Tongue (tissue), 2 donors: ENCODE data around the gene UGT1A6. TPM values are rescaled to one million over a fixed set of nuclear protein-coding genes. Genes with fewer than 3 reads are reported as not detected.

Source experiments
- DNase-seq: peaks from one replicate; pipeline ENCODE4 v3.0.0-alpha.2; 2015
- total RNA-seq: library from RNA; depleted of rRNA; stranded (reverse); fragments of >200 nt; gene quantifications from one replicate; pipeline ENCODE4 v1.2.3, GENCODE V29; 2014

The UGT1A6 gene
- total RNA-seq, 1 donor from 2014 or later = 9.6 TPM

- DNase-seq = no peak
Observed at GRCh38 chr2:233802132-233802815, 109.6 kb downstream of the UGT1A6 start.

- DNase-seq = no peak
Observed at GRCh38 chr2:233803292-233803911, 110.7 kb downstream of the UGT1A6 start.

GRCh38 chr2:233803994-233804393 is 111.3 kb downstream of the UGT1A6 start:
- DNase-seq = no peak

- DNase-seq = no peak
Observed at GRCh38 chr2:233807215-233807865, 114.7 kb downstream of the UGT1A6 start.

- DNase-seq = no peak
Observed at GRCh38 chr2:233807966-233808935, 115.6 kb downstream of the UGT1A6 start.

- no peak for DNase-seq
Observed at GRCh38 chr2:233810385-233810784, 117.7 kb downstream of the UGT1A6 start.

- no peak for DNase-seq
Observed at GRCh38 chr2:233811087-233811486, 118.4 kb downstream of the UGT1A6 start.

- DNase-seq = no peak
Observed at GRCh38 chr2:233811732-233812131, 119.0 kb downstream of the UGT1A6 start.

- DNase-seq = no peak
Observed at GRCh38 chr2:233813236-233814055, 120.8 kb downstream of the UGT1A6 start.

- no peak for DNase-seq
Observed at GRCh38 chr2:233814056-233814835, 121.6 kb downstream of the UGT1A6 start.

- no peak for DNase-seq
Observed at GRCh38 chr2:233815861-233816260, 123.2 kb downstream of the UGT1A6 start.

GRCh38 chr2:233816334-233816733 is 123.6 kb downstream of the UGT1A6 start:
- no peak for DNase-seq

- DNase-seq = no peak
Observed at GRCh38 chr2:233816771-233817170, 124.1 kb downstream of the UGT1A6 start.

GRCh38 chr2:233817361-233817911 is 124.7 kb downstream of the UGT1A6 start:
- no peak for DNase-seq

- no peak for DNase-seq
Observed at GRCh38 chr2:233817995-233818638, 125.4 kb downstream of the UGT1A6 start.

- DNase-seq = no peak
Observed at GRCh38 chr2:233818639-233819621, 126.2 kb downstream of the UGT1A6 start.

- no peak for DNase-seq
Observed at GRCh38 chr2:233819884-233820773, 127.4 kb downstream of the UGT1A6 start.

GRCh38 chr2:233820774-233821105 is 128.1 kb downstream of the UGT1A6 start:
- DNase-seq = no peak
